KG1 (cell line): ENCODE data around the gene TMIGD2.
"Not testable (repeated sequence)": the region's sequence is repeated elsewhere in the genome, so short reads cannot be mapped to it uniquely, and the experiment has no call there.

Experiments
- DNase-seq: peaks from one replicate; lab custom pipeline; 2025; lab: John Stamatoyannopoulos, UW

The TMIGD2 gene

DNA sequence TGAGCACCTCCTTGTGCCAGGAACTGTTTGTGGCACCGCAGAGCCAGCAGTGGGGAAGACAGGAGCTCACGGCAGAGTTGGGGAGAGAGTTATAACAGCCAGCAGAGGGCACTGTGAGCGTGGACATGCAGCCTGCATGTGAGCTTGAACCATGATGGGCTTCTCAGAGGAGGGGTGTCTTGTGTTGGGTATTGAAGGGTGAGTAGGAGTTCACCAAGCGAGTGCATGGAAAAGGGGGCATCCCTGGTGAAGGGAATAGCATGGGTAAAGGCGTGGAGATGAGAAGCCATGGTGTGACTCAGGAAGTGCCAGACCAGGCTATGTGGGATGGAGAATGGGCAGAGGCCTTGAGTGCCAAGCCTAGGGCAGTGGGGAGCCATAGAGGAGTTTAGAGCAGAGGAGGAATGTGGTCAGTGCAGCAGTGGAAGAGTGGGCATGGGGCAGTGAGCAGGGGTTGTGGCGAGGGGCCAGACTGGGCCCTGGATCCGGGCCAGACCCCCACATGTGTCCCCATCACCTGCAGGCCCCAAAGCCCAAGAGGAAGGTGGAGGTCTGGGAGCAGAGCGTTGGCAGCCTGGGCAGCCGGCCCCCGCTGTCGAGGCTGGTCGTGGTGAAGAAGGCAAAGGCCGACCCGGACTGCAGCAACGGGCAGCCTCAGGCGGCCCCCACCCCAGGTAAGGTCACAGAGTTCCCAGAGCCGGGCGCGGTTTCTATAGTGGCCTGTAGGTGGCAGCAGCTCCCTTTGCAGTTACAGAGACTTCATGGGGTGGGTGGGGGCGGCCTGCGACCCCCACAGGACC, 34.9 kb downstream of the TMIGD2 start:
- DNase-seq, result no peak

DNA sequence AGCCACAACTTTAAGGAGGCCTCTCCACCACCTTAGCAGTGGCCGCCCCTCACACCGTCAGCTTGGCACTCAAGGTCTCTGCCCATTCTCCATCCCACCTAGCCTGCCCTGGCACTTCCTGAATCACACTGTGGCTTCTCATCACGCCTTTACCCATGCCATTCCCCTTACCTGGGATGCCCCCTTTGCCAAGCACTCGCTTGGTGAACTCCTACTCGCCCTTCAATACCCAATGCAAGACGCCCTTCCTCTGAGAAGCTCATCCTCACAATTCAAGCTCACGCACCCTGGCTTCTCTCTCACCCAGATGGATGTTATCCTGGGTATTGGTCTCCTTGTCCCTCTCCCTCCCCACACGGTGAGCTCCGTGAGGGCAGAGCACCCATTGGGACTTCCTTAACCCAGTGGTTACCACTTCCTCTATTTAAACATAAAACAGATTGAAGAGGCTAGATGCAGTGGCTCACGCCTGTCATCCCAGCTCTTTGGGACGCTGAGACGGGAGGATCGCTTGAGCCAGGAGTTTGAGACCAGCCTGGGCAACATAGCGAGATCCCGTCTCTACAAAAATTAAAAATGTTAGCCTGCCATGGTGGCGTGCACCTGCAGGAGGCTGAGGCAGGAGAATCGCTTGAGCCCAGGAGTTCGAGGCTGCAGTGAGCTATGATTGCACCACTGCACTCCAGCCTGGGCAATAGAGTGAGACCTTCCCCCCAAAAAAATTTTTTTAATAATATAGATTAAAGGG, 35.8 kb downstream of the TMIGD2 start:
- DNase-seq, result no peak

DNA sequence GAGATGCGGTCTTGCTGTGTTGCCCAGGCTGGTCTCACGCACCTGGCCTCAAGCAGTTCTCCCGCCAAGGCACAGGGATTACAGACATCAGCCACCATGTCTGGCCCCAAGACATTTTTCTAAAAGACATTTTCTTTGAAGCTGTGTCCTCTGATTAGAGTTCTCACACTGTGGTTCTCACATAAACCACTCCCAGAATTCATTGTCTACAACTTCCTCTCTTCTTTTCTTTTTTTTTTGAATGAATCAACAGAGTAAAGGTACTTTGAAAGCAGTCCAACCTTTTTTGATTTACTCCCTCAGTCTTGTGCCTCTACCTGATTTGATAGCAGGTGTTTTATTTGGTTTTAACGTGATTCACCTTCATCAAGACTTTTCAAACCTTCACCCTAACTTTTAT, 37.4 kb downstream of the TMIGD2 start:
- DNase-seq, result no peak

DNA sequence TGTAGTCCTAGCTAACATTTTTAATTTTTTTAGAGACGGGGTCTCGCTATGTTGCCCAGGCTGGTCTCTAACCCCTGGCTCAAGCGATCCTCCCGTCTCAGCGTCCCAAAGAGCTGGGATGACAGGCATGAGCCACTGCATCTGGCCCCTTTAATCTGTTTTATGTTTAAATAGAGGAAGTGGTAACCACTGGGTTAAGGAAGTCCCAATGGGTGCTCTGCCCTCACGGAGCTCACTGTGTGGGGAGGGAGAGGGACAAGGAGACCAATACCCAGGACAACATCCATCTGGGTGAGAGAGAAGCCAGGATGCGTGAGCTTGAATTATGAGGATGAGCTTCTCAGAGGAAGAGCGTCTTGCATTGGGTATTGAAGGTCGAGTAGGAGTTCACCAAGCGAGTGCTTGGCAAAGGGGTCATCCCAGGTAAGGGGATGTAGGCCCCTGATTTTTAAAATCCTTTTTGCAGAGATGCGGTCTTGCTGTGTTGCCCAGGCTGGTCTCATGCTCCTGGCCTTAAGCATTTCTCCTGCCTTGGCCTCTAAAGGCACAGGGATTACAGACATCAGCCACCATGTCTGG, 41.5 kb downstream of the TMIGD2 start:
- no peak for DNase-seq

DNA sequence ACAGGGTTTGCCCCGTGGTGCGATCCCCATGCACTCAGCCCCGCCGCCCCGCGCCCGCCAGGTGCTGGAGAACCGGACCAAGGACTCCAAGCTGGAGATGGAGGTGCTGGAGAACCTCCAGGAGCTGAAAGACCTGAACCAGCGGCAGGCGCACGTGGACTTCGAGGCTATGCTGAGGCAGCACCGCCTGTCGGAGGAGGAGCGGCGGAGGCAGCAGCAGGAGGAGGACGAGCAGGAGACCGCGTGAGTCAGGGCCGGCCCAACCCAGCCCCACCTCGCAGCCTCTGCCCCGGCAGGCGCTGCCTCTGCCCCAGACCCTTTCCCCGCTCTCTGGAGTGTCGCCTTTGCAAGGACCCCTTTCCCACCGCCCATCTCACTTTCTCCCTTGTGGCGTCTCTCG, 44.0 kb downstream of the TMIGD2 start:
- DNase-seq, result no peak

DNA sequence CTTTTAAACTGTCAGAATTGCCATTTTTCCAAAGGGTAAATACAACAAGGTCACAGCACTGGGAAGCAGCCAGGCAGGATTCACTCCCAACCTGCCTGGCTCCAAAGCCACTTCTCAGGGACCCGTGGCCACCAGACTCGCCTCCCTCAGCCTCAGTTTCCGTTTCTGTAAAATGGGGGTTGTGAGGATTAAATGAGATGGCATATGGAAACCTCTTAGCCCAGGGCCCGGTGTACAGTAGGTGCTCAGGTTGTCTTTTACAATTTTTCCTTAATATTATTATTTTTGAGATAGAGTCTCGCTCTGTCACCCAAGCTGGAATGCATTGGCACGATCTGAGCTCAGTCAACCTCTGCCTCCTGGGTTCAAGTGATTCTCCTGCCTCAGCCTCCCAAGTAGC, 45.2 kb downstream of the TMIGD2 start:
- DNase-seq, result no peak

DNA sequence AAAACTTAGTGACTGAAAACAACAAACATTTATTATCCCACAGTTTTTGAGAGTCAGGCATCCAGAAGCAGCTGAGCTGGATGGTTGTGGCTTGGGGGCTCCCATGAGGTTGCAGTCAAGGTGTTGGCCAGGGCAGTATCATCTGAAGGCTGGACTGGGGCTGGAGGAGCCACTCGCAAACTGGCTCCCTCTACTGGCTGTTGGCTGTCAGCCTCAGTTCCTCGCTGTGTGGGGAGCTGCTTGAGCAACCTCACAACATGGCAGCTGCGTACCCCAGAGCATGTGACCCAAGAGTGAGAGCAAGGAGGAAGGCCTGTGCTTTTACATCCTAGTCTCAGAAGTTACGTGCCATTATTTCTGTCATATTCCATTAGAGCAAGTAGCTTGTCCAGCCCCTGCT, 45.6 kb downstream of the TMIGD2 start:
- no peak for DNase-seq

DNA sequence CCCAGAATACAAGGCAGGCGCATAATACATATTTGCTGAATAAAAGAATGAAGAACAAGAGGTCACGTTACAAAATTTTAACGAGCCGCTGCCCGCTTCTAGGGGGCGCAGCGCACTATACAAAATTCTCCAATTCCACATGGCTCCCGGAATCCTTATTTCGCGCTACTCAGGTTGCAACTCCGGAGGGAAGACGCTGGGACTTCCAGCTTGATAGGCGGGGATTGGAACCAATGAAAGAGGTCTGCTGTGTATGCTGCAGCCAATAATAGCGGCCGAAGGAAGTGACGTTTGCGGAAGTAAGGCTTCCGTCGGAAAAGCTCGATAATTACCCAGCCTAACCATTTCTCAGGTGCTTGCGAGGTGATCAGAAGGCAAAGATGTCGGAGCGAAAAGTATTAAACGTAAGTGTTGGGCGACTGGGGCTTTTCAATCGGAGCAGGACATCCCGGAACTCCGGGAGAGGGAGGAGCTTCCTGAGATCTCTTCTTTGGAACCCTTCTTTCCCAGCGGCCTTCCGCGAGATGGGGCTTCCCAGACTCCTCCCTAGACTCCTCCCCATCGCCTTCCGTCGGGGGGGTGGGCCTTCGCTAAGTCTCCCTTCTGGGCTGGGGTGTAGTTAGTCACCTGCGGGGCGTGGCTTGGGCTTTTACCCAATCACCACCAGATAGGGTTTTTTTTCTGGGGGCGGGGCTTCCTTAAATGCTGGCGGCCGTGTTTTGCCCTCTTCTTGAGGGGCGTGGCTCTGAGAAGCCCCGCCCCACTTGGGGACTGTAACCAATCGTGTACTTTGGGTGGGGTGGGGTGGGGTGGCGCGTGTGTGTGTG, 55.2 kb downstream of the TMIGD2 start, which contains the start of gene YJU2:
YJU2 (plus strand) TSS at position 314 of the 827 bp plus-strand sequence; CDS start at position 381, 67 bp downstream.
- DNase-seq, result peak; percentile 99

DNA sequence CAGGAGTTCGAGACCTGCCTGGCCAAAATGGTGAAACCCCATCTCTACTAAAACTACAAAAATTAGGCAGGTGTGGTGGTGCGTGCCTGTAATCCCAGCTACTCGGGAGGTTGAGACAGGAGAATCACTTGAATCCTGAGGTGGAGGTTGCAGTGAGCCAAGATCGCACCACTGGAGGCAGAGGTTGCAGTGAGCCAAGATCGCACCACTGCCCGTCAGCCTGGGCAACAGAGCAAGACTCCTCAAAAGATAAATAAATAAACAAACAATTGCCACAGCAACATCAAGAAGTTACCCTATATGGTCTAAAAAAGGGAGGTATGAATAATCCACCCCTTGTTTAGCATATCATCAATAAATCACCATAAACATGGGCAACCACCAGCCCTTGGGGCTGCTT, 56.3 kb downstream of the TMIGD2 start:
- not testable (repeated sequence) for DNase-seq
